ENCODE measurements around the gene SAMD4A. TPM values are rescaled to one million over a fixed set of nuclear protein-coding genes. Genes with fewer than 3 reads are reported as not detected.

The SAMD4A gene
- total and polyA plus RNA-seq, 2 donors (not counting 1 experiment from before 2014, with no cell fraction given), result 9.3 to 39.8 TPM

GRCh38 chr14:54708982-54709381 lies 142.1 kb downstream of the SAMD4A start:
- Histone ChIP-seq H3K36me3 (ENCODE audit: control insufficient read depth, insufficient read depth, low read length) (no peaks in the 10 kb centered on the region), H3K4me1 (ENCODE audit: control insufficient read depth, extremely low read depth, insufficient read depth, low read length) (peaks cover 8% of the 10 kb centered on the region), H3K4me2 (ENCODE audit: extremely low read depth, insufficient read depth, low read length) (no peak overlapping the region), H4K20me1 (ENCODE audit: control insufficient read depth, extremely low read depth, insufficient read depth, low read length) (no peaks in the 10 kb centered on the region), H3K9ac (ENCODE audit: insufficient read depth, low read length) (no peak overlapping the region), H3K27ac (ENCODE audit: insufficient read depth, low read length) (no peak overlapping the region), H3K79me2 (ENCODE audit: control insufficient read depth, insufficient read depth, low read length) (peaks cover 63% of the 10 kb centered on the region), H3K27me3 (ENCODE audit: control insufficient read depth, insufficient read depth, low read length) (no peaks in the 10 kb centered on the region), H2AFZ (ENCODE audit: low read length) (no peak overlapping the region), H3K4me3 (replicated peaks in 1 of 4; ENCODE audit: control extremely low read depth in 1 of 4, insufficient read depth in 1 of 4, low read depth in 3 of 4, low read length in 4 of 4) (no peak overlapping the region), H3K9me3 (ENCODE audit: control insufficient read depth, insufficient read depth, low read depth, low read length) (no peaks in the 10 kb centered on the region)
- no peak for DNase-seq (ENCODE audit: low read depth in 2 of 2)
- TF ChIP-seq EZH2 (IDR thresholded peaks at IDR 0.05; ENCODE audit: low read length, missing control alignments) (no peak), CTCF (conservative IDR thresholded peaks at IDR 0.05 in 1 of 2, IDR thresholded peaks at IDR 0.05 in 1 of 2; ENCODE audit: low read depth in 1 of 2, low read length in 2 of 2) (no peak)

- Histone ChIP-seq H2AFZ (ENCODE audit: low read length) (no peak overlapping the region), H4K20me1 (ENCODE audit: control insufficient read depth, extremely low read depth, insufficient read depth, low read length) (no peaks in the 10 kb centered on the region), H3K9ac (ENCODE audit: insufficient read depth, low read length) (no peak overlapping the region), H3K36me3 (ENCODE audit: control insufficient read depth, insufficient read depth, low read length) (no peaks in the 10 kb centered on the region), H3K4me3 (replicated peaks in 1 of 4; ENCODE audit: control extremely low read depth in 1 of 4, insufficient read depth in 1 of 4, low read depth in 3 of 4, low read length in 4 of 4) (no peak overlapping the region), H3K9me3 (ENCODE audit: control insufficient read depth, insufficient read depth, low read depth, low read length) (no peaks in the 10 kb centered on the region), H3K27ac (ENCODE audit: insufficient read depth, low read length) (no peak overlapping the region), H3K79me2 (ENCODE audit: control insufficient read depth, insufficient read depth, low read length) (peaks cover 61% of the 10 kb centered on the region), H3K4me2 (ENCODE audit: extremely low read depth, insufficient read depth, low read length) (no peak overlapping the region), H3K4me1 (ENCODE audit: control insufficient read depth, extremely low read depth, insufficient read depth, low read length) (peaks cover 8% of the 10 kb centered on the region), H3K27me3 (ENCODE audit: control insufficient read depth, insufficient read depth, low read length) (no peaks in the 10 kb centered on the region)
- TF ChIP-seq EZH2 (IDR thresholded peaks at IDR 0.05; ENCODE audit: low read length, missing control alignments), result no peak
- no peak for TF ChIP-seq CTCF (conservative IDR thresholded peaks at IDR 0.05 in 1 of 2, IDR thresholded peaks at IDR 0.05 in 1 of 2; ENCODE audit: low read depth in 1 of 2, low read length in 2 of 2)
- DNase-seq (ENCODE audit: low read depth in 2 of 2), result peak in 1 of 2 donors; percentile 45
These were observed 142.5 kb downstream of the SAMD4A start for GRCh38 chr14:54709444-54709843.

DNA sequence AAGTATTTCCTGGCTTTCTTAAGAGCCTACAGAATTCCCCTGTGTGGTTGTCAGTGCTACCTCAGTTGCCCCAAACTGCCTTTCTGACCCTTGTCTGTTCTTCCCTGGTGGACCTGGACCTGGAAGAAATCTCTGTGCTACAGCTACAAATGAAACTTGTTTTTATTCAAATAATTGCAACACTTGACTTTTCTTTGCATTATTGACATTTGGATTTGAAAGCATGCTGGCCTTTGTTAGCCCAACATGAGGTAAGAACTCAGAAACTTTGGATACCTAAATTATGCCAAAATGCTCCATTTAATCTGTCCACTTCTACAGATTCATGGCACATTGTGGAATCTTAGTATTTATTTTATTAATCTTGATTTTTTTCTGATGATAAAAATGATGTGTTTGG lies 142.9 kb downstream of the SAMD4A start:
- H3K27me3 ChIP-seq (ENCODE audit: control insufficient read depth, insufficient read depth, low read length), result no peaks in the 10 kb centered on the region
- H3K4me3 ChIP-seq (replicated peaks in 1 of 4; ENCODE audit: control extremely low read depth in 1 of 4, insufficient read depth in 1 of 4, low read depth in 3 of 4, low read length in 4 of 4), result no peak overlapping the region
- no peak overlapping the region for H3K4me2 ChIP-seq (ENCODE audit: extremely low read depth, insufficient read depth, low read length)
- no peaks in the 10 kb centered on the region for H4K20me1 ChIP-seq (ENCODE audit: control insufficient read depth, extremely low read depth, insufficient read depth, low read length)
- no peaks in the 10 kb centered on the region for H3K9me3 ChIP-seq (ENCODE audit: control insufficient read depth, insufficient read depth, low read depth, low read length)
- H3K79me2 ChIP-seq (ENCODE audit: control insufficient read depth, insufficient read depth, low read length), result peaks cover 59% of the 10 kb centered on the region
- TF ChIP-seq CTCF (conservative IDR thresholded peaks at IDR 0.05 in 1 of 2, IDR thresholded peaks at IDR 0.05 in 1 of 2; ENCODE audit: low read depth in 1 of 2, low read length in 2 of 2) (no peak), EZH2 (IDR thresholded peaks at IDR 0.05; ENCODE audit: low read length, missing control alignments) (no peak)
- H3K36me3 ChIP-seq (ENCODE audit: control insufficient read depth, insufficient read depth, low read length), result no peaks in the 10 kb centered on the region
- no peak overlapping the region for H3K9ac ChIP-seq (ENCODE audit: insufficient read depth, low read length)
- peaks cover 8% of the 10 kb centered on the region for H3K4me1 ChIP-seq (ENCODE audit: control insufficient read depth, extremely low read depth, insufficient read depth, low read length)
- DNase-seq (ENCODE audit: low read depth in 2 of 2), result no peak
- H2AFZ ChIP-seq (ENCODE audit: low read length), result no peak overlapping the region
- H3K27ac ChIP-seq (ENCODE audit: insufficient read depth, low read length), result no peak overlapping the region

All from fibroblast of lung (primary cell).